ENCODE results near the gene ZNF225. TPM values are rescaled to one million over a fixed set of nuclear protein-coding genes. Genes with fewer than 3 reads are reported as not detected.
"Not testable (repeated sequence)": the region's sequence is repeated elsewhere in the genome, so short reads cannot be mapped to it uniquely, and the experiment has no call there.

Gene ZNF225
- total RNA-seq: 7.0 TPM

GRCh38 chr19:44113138-44113783 is at the start of gene ZNF225:
Gene ZNF225, plus strand, starts transcription at chr19:44113399. Its CDS starts 2,429 bp downstream, at chr19:44115828.
- peak; percentile 99 for ATAC-seq
- intact Hi-C loops (cut with DNase I): no loop called here
- DNase-seq (ENCODE audit: low spot score): peak; percentile 95

- no peak for ATAC-seq
- DNase-seq (ENCODE audit: low spot score): no peak
- intact Hi-C loops (cut with DNase I): no loop called here
Measured at GRCh38 chr19:44066305-44066704, 46.9 kb upstream of the ZNF225 start.

GRCh38 chr19:44069415-44069814 is 43.8 kb upstream of the ZNF225 start:
- intact Hi-C loops (cut with DNase I): no loop called here
- no peak for ATAC-seq
- DNase-seq (ENCODE audit: low spot score): no peak

GRCh38 chr19:44071824-44072542 is 41.2 kb upstream of the ZNF225 start, which contains the start of gene ZNF284:
Gene ZNF284, plus strand, starts transcription at chr19:44072159. Its CDS starts 4,231 bp downstream, at chr19:44076390.
- DNase-seq (ENCODE audit: low spot score): peak; percentile 90
- intact Hi-C loops (cut with DNase I): no loop called here
- ATAC-seq: peak; percentile 100

- ATAC-seq (peak; percentile 21), DNase-seq (ENCODE audit: low spot score) (no peak)
- intact Hi-C loops (cut with DNase I): no loop called here
Measured at GRCh38 chr19:44072543-44073401, 40.4 kb upstream of the ZNF225 start.

GRCh38 chr19:44076325-44076724 is 36.9 kb upstream of the ZNF225 start:
- no peak for DNase-seq (ENCODE audit: low spot score)
- intact Hi-C loops (cut with DNase I): no loop called here
- ATAC-seq: no peak

GRCh38 chr19:44092108-44092507 is 21.1 kb upstream of the ZNF225 start:
- ATAC-seq: no peak
- intact Hi-C loops (cut with DNase I): no loop called here

GRCh38 chr19:44093931-44094765 is 19.1 kb upstream of the ZNF225 start, which contains the start of gene ZNF224:
Gene ZNF224, plus strand, starts transcription at chr19:44094361. Its CDS starts 3,513 bp downstream, at chr19:44097874.
- ATAC-seq (peak; percentile 100), DNase-seq (ENCODE audit: low spot score) (peak; percentile 94)
- intact Hi-C loops (cut with DNase I): no loop called here

More at GRCh38 chr19:44092108-44092507, 21.1 kb upstream of the ZNF225 start:
- DNase-seq (ENCODE audit: low spot score): no peak

GRCh38 chr19:44107751-44108150 is 5.4 kb upstream of the ZNF225 start:
- no peak for ATAC-seq
- intact Hi-C loops (cut with DNase I): no loop called here
- DNase-seq (ENCODE audit: low spot score): no peak

- DNase-seq (ENCODE audit: low spot score): no peak
- no peak for ATAC-seq
- intact Hi-C loops (cut with DNase I): no loop called here
Measured at GRCh38 chr19:44109458-44109857, 3.7 kb upstream of the ZNF225 start.

- DNase-seq (ENCODE audit: low spot score): no peak
- no peak for ATAC-seq
- intact Hi-C loops (cut with DNase I): no loop called here
Measured at GRCh38 chr19:44111910-44112463, 1.2 kb upstream of the ZNF225 start.

GRCh38 chr19:44112802-44113137 is 429 bp upstream of the ZNF225 start:
- no peak for DNase-seq (ENCODE audit: low spot score)
- no peak for ATAC-seq
- intact Hi-C loops (cut with DNase I): no loop called here

GRCh38 chr19:44113784-44114390 is 688 bp downstream of the ZNF225 start:
- DNase-seq (ENCODE audit: low spot score) (no peak), ATAC-seq (no peak)
- intact Hi-C loops (cut with DNase I): no loop called here

- intact Hi-C loops (cut with DNase I); DNase-seq (ENCODE audit: low spot score); ATAC-seq: not testable (repeated sequence)
Measured at GRCh38 chr19:44121162-44121561, 8.0 kb downstream of the ZNF225 start.

- DNase-seq (ENCODE audit: low spot score) (no peak), ATAC-seq (no peak)
- intact Hi-C loops (cut with DNase I): no loop called here
Measured at GRCh38 chr19:44131955-44132354, 18.8 kb downstream of the ZNF225 start.

GRCh38 chr19:44141191-44142058 is 28.2 kb downstream of the ZNF225 start, which contains the start of gene ZNF234:
Gene ZNF234, plus strand, starts transcription at chr19:44141554. Its CDS starts 3,079 bp downstream, at chr19:44144633.
- intact Hi-C loops (cut with DNase I): no loop called here
- ATAC-seq: peak; percentile 99

GRCh38 chr19:44142059-44142433 is 28.8 kb downstream of the ZNF225 start:
- ATAC-seq (peak; percentile 44), DNase-seq (ENCODE audit: low spot score) (no peak)
- intact Hi-C loops (cut with DNase I): no loop called here

More at GRCh38 chr19:44141191-44142058, 28.2 kb downstream of the ZNF225 start, which contains the start of gene ZNF234:
- peak; percentile 91 for DNase-seq (ENCODE audit: low spot score)

Measured in sciatic nerve (tissue), 2 donors.